T-helper 17 cell (primary cell): ENCODE results near the gene TMEM92. TPM values are rescaled to one million over a fixed set of nuclear protein-coding genes. Genes with fewer than 3 reads are reported as not detected.
A peak's percentile ranks its signal among the peaks of the same experiment; 100 is the strongest.

Source experiments
- ATAC-seq: fragments of 150-1000 bp; cut with Tn5 transposase; 2 replicates; pipeline ENCODE4 v1.10.0; 2021; ENCODE audit warnings: mild to moderate bottlenecking, moderate library complexity
- DNase-seq, 3 donors: peaks; one replicate each; pipeline versions ENCODE4 v3.0.0 to v3.0.0-alpha.2; 2020 to 2021
- H3K9me3 ChIP-seq: one replicate; pipeline ENCODE4 v1.7.0; 2013; ENCODE audit warnings: low read length, mild to moderate bottlenecking; ENCODE audit not compliant: control insufficient read depth, poor library complexity, severe bottlenecking
- H3K27ac Mint-ChIP-seq: one replicate; pipeline ENCODE4 v1.8.0; 2022; ENCODE audit warnings: mild to moderate bottlenecking, moderate library complexity, mixed read lengths
- H3K27me3 Mint-ChIP-seq: one replicate; pipeline ENCODE4 v1.8.0; 2022; ENCODE audit warnings: mixed read lengths
- H3K36me3 Mint-ChIP-seq: one replicate; pipeline ENCODE4 v1.8.0; 2022; ENCODE audit warnings: low read depth, mixed read lengths
- H3K4me1 Mint-ChIP-seq: one replicate; pipeline ENCODE4 v1.8.0; 2022; ENCODE audit warnings: mild to moderate bottlenecking, mixed read lengths
- H3K4me3 Mint-ChIP-seq: one replicate; pipeline ENCODE4 v1.8.0; 2022; ENCODE audit warnings: mild to moderate bottlenecking, moderate library complexity, mixed read lengths
- total RNA-seq, 4 donors: library from RNA in 2 of 4; stranded (reverse) in 2 of 4; gene quantifications; one replicate each; pipeline ENCODE4 v1.2.3 and lab custom pipeline; 2022 to 2026

TMEM92 gene
- total RNA-seq, 2 donors from 2014 or later = not detected

GRCh38 chr17:50256826-50257618 is 17.2 kb upstream of the TMEM92 start:
- Mint-ChIP-seq H3K27me3 (peaks cover 30% of the 10 kb centered on the region), H3K4me3 (no peak overlapping the region), H3K4me1 (peaks cover 5% of the 10 kb centered on the region), H3K36me3 (peaks cover 7% of the 10 kb centered on the region), H3K27ac (no peak overlapping the region)
- no peaks in the 10 kb centered on the region for H3K9me3 ChIP-seq
- DNase-seq (no peak), ATAC-seq (no peak)

GRCh38 chr17:50257676-50258224 is 16.5 kb upstream of the TMEM92 start:
- ATAC-seq (no peak), DNase-seq (no peak)
- Mint-ChIP-seq H3K4me3 (no peak overlapping the region), H3K4me1 (peaks cover 5% of the 10 kb centered on the region), H3K27me3 (peaks cover 38% of the 10 kb centered on the region), H3K27ac (no peak overlapping the region), H3K36me3 (peaks cover 7% of the 10 kb centered on the region)
- no peaks in the 10 kb centered on the region for H3K9me3 ChIP-seq

- ATAC-seq (no peak), DNase-seq (no peak)
- peaks cover 8% of the 10 kb centered on the region for H3K36me3 Mint-ChIP-seq
- H3K4me3 Mint-ChIP-seq = no peak overlapping the region
- H3K27ac Mint-ChIP-seq = no peak overlapping the region
- H3K27me3 Mint-ChIP-seq = peaks cover 49% of the 10 kb centered on the region
- no peaks in the 10 kb centered on the region for H3K9me3 ChIP-seq
- peaks cover 6% of the 10 kb centered on the region for H3K4me1 Mint-ChIP-seq
Observed at GRCh38 chr17:50258647-50259476, 15.4 kb upstream of the TMEM92 start.

- H3K27ac Mint-ChIP-seq = no peak overlapping the region
- H3K9me3 ChIP-seq = no peaks in the 10 kb centered on the region
- ATAC-seq (no peak), DNase-seq (no peak)
- peaks cover 10% of the 10 kb centered on the region for H3K36me3 Mint-ChIP-seq
- H3K27me3 Mint-ChIP-seq = peaks cover 50% of the 10 kb centered on the region
- H3K4me1 Mint-ChIP-seq = peaks cover 8% of the 10 kb centered on the region
- no peak overlapping the region for H3K4me3 Mint-ChIP-seq
Observed at GRCh38 chr17:50259477-50260324, 14.6 kb upstream of the TMEM92 start.

- H3K9me3 ChIP-seq = no peaks in the 10 kb centered on the region
- Mint-ChIP-seq H3K4me1 (peaks cover 6% of the 10 kb centered on the region), H3K4me3 (no peak overlapping the region), H3K36me3 (peaks cover 10% of the 10 kb centered on the region), H3K27me3 (peaks cover 43% of the 10 kb centered on the region), H3K27ac (peak overlapping the region; percentile 41)
- DNase-seq = no peak
- no peak for ATAC-seq
Observed at GRCh38 chr17:50260501-50260911, 13.8 kb upstream of the TMEM92 start.

- H3K36me3 Mint-ChIP-seq = peaks cover 7% of the 10 kb centered on the region
- H3K27ac Mint-ChIP-seq = peak overlapping the region; percentile 41
- DNase-seq (no peak), ATAC-seq (no peak)
- H3K27me3 Mint-ChIP-seq = peaks cover 45% of the 10 kb centered on the region
- no peaks in the 10 kb centered on the region for H3K9me3 ChIP-seq
- peaks cover 9% of the 10 kb centered on the region for H3K4me1 Mint-ChIP-seq
- no peak overlapping the region for H3K4me3 Mint-ChIP-seq
Observed at GRCh38 chr17:50261051-50261915, 13.0 kb upstream of the TMEM92 start.

GRCh38 chr17:50262001-50262794 is 12.1 kb upstream of the TMEM92 start:
- Mint-ChIP-seq H3K4me1 (peaks cover 7% of the 10 kb centered on the region), H3K4me3 (no peak overlapping the region), H3K27ac (peak overlapping the region; percentile 57), H3K36me3 (peaks cover 5% of the 10 kb centered on the region), H3K27me3 (peaks cover 36% of the 10 kb centered on the region)
- H3K9me3 ChIP-seq = no peaks in the 10 kb centered on the region
- no peak for ATAC-seq
- DNase-seq = no peak

- ATAC-seq (no peak), DNase-seq (no peak)
- Mint-ChIP-seq H3K4me1 (peaks cover 7% of the 10 kb centered on the region), H3K4me3 (no peak overlapping the region), H3K36me3 (peaks cover 5% of the 10 kb centered on the region), H3K27me3 (peaks cover 39% of the 10 kb centered on the region), H3K27ac (no peak overlapping the region)
- H3K9me3 ChIP-seq = no peaks in the 10 kb centered on the region
Observed at GRCh38 chr17:50263331-50264262, 10.7 kb upstream of the TMEM92 start.

- Mint-ChIP-seq H3K27ac (no peak overlapping the region), H3K4me1 (peaks cover 7% of the 10 kb centered on the region), H3K36me3 (peaks cover 5% of the 10 kb centered on the region), H3K4me3 (no peak overlapping the region), H3K27me3 (peaks cover 39% of the 10 kb centered on the region)
- DNase-seq (no peak), ATAC-seq (no peak)
- H3K9me3 ChIP-seq = no peaks in the 10 kb centered on the region
Observed at GRCh38 chr17:50264263-50265113, 9.8 kb upstream of the TMEM92 start.

- H3K4me1 Mint-ChIP-seq = peaks cover 7% of the 10 kb centered on the region
- no peaks in the 10 kb centered on the region for H3K9me3 ChIP-seq
Observed at GRCh38 chr17:50265212-50265611, 9.1 kb upstream of the TMEM92 start.

More at GRCh38 chr17:50265212-50265611, 9.1 kb upstream of the TMEM92 start:
- Mint-ChIP-seq H3K27me3 (peaks cover 39% of the 10 kb centered on the region), H3K4me3 (no peak overlapping the region), H3K27ac (no peak overlapping the region), H3K36me3 (peaks cover 5% of the 10 kb centered on the region)
- no peak for ATAC-seq
- no peak for DNase-seq
